SKM-1 treated with dmso at 0.1 percent for 144 hours (cell line): ENCODE measurements around the gene CES1.
"Not testable (repeated sequence)": the region's sequence is repeated elsewhere in the genome, so short reads cannot be mapped to it uniquely, and the experiment has no call there.

Experiments used
- DNase-seq: peaks from one replicate; lab custom pipeline; 2025; ENCODE audit not compliant: unreplicated experiment; lab: John Stamatoyannopoulos, UW

Gene CES1

GRCh38 chr16:55792934-55793374 is 39.9 kb downstream of the CES1 start:
- DNase-seq: not testable (repeated sequence)

GRCh38 chr16:55791512-55791911 is 41.4 kb downstream of the CES1 start:
- DNase-seq: not testable (repeated sequence)

GRCh38 chr16:55790240-55790639 is 42.7 kb downstream of the CES1 start:
- not testable (repeated sequence) for DNase-seq

- not testable (repeated sequence) for DNase-seq
Measured at GRCh38 chr16:55782793-55783091, 50.2 kb downstream of the CES1 start.

GRCh38 chr16:55782091-55782792 is 50.7 kb downstream of the CES1 start:
- DNase-seq: peak; percentile 12

DNA sequence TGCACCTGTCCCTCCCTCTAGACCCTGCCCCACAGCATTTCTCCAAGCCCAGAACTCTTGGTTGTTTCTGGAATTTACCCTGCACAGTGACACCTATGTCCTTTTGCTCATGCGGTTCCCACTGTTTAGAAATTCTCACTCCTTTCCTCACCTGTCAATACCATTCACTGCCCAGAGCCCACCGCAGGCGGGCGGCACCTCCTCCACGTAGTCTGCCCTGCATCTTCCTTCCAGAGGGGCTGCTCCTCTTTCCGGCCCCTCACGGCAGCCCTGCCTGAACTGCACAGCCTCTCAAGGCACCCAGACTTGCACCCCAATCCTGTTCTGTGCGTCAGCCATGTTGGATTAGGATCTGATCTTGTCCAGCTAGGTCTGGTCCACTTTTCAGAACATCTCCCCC is 51.4 kb downstream of the CES1 start:
- not testable (repeated sequence) for DNase-seq

DNA sequence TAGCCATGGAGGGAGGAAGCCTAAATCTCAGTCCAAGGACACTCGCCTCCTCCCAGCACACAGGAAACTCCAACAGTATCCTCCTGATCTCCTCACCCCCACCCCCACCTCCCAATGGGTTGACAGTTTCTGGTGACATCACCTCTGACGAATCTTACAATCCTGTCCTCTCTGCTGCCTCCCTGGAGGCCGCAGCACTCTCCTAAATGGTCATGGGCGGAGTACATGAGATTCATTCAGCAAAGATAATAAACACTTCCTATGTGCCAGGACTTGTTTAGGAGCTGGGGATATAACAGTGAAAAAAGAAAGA is 52.8 kb downstream of the CES1 start:
- DNase-seq: not testable (repeated sequence)

DNA sequence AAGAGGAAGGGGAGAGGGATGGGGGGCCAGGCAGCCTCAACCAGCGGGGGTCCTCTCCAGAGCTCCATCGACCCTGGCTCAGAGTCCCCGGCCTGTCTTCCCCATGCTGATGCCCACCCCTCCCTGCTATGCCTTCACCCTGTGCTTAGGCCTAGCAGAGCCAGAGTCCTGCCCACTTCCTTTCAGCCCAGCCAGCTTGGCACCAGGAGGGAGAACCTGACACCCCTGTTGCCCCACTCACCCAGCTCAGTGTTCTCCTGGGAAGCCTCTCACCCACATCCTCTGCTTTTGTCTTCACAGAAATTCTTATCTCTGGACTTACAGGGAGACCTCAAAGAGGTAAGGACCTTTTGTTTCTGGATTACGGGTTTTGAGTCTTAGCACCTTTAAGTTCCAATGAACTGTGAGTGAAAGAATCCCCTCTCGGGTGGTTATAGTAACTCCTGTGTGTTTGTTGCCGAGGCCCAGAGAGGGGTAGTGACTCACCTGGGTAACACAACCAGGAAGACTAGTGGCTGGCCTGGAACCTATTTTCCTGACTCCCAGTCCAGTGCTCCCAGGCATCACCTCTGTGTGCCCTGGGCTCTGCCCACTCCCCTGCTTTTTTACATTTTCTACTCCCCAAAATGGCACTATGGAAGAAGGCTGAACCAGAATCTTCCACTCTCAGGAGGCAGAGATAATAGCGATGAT is 53.3 kb downstream of the CES1 start:
- no peak for DNase-seq

DNA sequence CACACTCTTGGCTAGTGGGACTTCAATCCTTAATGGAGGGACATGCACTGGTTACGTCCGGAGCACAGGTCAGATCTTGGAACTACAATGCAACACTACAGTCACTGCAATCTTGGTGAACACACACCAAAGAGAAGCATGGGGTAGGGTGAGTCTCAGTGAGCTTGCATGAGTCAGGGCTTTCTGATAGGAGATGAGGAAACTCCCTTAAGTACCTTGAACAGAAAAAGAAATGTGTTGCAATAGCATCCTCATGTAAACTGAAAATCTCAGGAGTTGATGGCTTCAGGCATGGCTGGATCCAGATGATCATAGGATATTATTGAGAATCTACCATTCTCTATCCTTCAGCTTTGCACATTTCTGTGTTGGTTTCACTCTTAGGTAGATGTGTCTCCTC is 54.1 kb downstream of the CES1 start:
- DNase-seq: no peak

DNA sequence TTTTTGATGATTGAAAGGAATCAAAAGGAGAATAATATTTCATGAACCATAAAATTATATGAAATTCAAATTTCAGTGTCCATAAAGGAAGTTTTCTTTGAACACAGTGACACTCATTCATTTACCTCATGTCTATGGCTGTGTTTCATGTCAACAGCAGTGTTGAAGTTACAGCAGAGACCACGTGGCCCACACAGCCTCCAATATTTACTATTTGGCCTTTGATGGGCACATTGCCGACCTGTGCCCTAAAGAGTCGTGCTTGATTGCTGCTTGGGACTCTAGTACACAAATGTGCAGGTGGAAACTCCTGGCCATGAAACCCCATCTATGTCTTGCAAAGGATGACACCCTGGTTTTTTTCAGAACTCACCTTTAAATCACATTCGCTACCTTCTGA is 57.0 kb downstream of the CES1 start:
- no peak for DNase-seq

GRCh38 chr16:55773859-55774549 is 58.9 kb downstream of the CES1 start:
- DNase-seq: no peak

DNA sequence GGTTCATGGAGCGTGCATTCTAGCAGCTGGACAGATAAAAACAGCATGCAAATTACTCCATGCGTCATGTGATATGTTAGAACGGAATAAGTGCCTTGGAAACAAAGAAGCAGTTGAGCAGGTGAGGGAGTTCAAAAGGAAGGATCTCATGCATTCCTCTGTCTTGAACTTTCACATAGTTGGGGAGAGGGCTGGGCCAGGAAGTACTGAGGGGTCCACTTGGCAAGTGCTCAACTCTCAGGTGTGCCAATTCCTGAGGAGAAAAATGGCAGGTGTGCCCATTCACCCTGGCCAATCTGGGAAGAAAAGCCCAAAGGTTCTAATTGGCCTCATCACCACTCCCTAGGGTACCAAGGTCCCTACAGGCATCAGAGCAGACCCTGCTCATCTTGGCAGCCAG is 67.7 kb downstream of the CES1 start:
- DNase-seq: no peak

DNA sequence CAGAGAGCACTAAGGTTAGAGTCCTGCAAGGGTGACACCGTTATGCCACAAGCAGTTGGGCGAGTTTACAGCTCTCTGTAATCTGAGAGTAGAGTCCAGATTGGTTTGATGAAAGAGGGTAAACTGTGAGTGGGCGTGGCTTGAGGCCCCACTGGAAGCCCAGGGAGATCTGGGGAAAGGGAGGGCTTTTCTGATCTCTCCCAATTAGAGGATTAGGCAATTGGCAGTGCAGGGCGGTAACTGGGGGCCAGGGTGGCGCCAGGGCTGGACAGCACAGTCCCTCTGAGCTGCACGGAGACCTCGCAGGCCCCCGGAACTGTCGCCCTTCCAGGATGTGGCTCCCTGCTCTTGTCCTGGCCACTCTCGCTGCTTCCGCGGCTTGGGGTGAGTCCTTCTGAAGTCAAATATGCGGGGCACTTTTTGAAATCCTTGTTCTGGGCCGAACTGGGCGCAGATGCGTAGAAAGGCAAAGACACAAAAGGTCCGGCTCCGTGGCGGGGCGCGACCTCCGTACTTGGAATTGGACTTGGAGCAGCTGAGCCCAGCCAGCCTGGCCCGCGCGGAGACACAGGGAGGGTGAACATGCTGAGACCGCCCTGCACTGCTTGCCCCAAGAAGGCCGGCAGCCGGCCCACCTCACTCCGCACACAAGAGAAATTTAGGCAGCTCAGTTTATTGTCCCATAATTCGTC is 72.4 kb downstream of the CES1 start:
- DNase-seq: no peak

- not testable (repeated sequence) for DNase-seq
Measured at GRCh38 chr16:55759965-55760309, 73.0 kb downstream of the CES1 start.

DNA sequence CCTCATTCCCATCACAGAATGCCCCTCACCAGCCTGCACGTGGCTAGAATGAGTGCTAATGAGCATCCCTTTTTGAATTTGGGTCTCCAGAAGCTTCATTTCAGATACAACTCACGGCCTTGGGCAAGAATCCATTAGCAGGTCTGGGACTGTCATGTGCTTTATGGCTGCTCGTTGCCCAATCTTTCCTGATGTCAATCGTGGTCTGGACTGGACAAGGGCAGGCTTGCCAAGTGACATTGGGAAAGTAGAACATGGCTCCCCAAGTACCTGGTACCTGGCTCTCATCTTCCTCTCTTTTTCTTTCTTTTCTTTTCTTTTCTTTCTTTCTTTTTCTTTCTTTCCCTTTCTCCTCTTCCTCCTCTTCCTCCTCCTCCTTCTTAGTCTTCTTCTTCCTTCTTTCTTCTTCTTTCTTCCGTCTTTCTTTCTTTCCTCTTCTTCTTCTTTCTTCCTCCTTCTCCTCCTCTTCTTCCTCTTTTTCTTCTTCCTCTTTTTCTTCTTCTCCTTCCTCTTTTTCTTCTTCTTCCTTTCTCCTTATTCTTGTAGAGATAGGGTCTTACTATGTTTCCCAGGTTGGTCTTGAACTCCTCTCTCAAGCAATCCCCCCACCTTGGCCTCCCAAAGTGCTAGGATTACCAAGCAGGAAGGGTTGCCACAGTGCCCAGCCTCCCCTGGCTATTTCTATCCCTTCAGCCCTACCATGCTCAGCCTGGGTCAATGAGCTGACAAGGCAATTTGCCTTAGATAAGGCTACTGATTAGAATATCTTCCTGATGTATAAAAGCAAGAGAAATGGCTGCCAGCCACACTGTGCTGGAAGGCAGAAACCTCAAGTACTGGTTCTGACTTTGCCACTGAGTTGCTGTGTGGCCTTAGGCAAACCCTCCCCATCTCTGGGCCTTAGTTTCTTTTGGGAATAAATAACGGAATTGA is 75.0 kb downstream of the CES1 start:
- DNase-seq: peak; percentile 78

DNA sequence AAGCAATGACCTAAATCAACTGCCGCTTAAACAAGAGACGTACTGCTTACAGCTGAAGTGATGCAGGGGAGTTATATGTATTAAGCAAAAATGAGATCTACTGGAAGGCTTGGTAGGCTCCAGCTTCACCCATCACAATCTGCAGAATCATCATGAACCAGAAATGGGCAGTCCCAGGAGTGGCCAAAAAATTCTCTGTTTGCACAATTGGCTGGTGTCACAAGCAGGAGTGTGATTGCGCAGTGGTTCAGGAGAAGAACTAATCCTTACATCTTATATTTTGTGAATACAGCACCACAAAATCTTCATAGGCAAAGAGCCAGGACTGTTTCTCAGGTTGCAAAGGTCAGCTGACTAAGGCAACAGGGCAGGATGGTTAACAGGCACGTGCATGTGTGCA is 75.9 kb downstream of the CES1 start:
- DNase-seq: peak; percentile 54

- DNase-seq: peak; percentile 85
Measured at GRCh38 chr16:55754056-55754455, 78.8 kb downstream of the CES1 start.

DNA sequence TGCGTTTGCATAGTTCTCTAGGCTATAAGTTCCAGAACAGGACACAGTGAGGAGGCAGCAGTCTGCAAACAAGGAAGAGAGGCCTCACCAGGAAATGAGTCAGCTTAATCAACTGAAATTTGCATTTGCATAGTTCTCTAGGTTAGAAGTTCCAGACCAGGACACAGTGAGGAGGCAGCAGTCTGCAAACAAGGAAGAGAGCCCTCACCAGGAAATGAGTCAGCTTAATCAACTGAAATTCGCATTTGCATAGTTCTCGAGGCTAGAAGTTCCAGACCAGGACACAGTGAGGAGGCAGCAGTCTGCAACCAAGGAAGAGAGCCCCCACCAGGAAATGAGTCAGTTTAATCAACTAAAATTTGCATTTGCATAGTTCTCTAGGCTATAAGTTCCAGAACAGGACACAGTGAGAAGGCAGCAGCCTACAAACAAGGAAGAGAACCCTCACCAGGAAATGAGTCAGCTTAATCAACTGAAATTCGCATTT is 79.7 kb downstream of the CES1 start:
- DNase-seq: peak; percentile 77
